Right cardiac atrium (tissue), 5 donors: ENCODE measurements around the gene SPANXD. TPM values are rescaled to one million over a fixed set of nuclear protein-coding genes. Genes with fewer than 3 reads are reported as not detected.

ENCODE experiments used
- ATAC-seq, 2 donors: fragments of 200-7000 bp; cut with Tn5 transposase; one replicate each; pipeline versions ENCODE4 v1.8.0 to v1.9.1; 2020; ENCODE audit warnings: moderate library complexity in 2 of 2, mild to moderate bottlenecking in 1 of 2
- DNase-seq, 3 donors: peaks; one replicate each; pipeline ENCODE4 v3.0.0-alpha.2; 2020
- H3K27ac ChIP-seq: one replicate; pipeline ENCODE4 v1.5.1; 2013; ENCODE audit warnings: mild to moderate bottlenecking, low read length, control low read depth, moderate library complexity
- H3K27me3 ChIP-seq: one replicate; pipeline ENCODE4 v1.6.1; 2013; ENCODE audit not compliant: control insufficient read depth, insufficient read depth
- H3K4me1 ChIP-seq: one replicate; pipeline ENCODE4 v1.6.1; 2013; ENCODE audit warnings: low read length; ENCODE audit not compliant: control insufficient read depth, insufficient read depth
- H3K4me3 ChIP-seq: one replicate; pipeline ENCODE4 v1.5.1; 2013; ENCODE audit warnings: low read length, control low read depth
- H3K9me3 ChIP-seq: one replicate; pipeline ENCODE4 v1.6.1; 2013; ENCODE audit warnings: low read length; ENCODE audit not compliant: control insufficient read depth
- WGBS: extraction: QIAGEN DNeasy Blood & Tissue Kit; methylation state at CpG from one replicate; pipeline ENCODE4 v1.1.7; 2013; 5-methylcytosine and 5-hydroxymethylcytosine counted together
- intact Hi-C, 4 donors: fragments of 100-400 bp; cut with DNase I; formaldehyde crosslinking; loops; one replicate each; pipeline versions ENCODE4 v1.11.0 to v1.14.0; 2022 to 2023
- polyA plus RNA-seq: library from polyadenylated mRNA; stranded (reverse); fragments of 200-250 nt; gene quantifications from one replicate; pipeline ENCODE4 v1.2.3, GENCODE V29; 2013
- total RNA-seq, 4 donors: library from RNA; stranded (reverse); fragmentation: NEBNext Ultra II Directional; extraction: Animal tissue kit (Norgen Biotek cat#: 25700); gene quantifications; one replicate each; pipeline ENCODE4 v1.2.1, GENCODE V29; 2021
- donor health status: healthy with polysubstance abuse.
- donor health status: DM: no; HTN: yes; CAD: no.
- donor health status: DM: no; HTN: no; CAD: no.
- donor health status: DM: no; HTN: yes; CAD: no; lungs with severe emphysema.
- donor health status: DM: yes; HTN: yes; CAD: no.

Gene SPANXD
- total and polyA plus RNA-seq, 5 donors, result not detected

- DNase-seq (no peak), ATAC-seq (no peak)
- H3K4me1 ChIP-seq, result no peaks in the 10 kb centered on the region
- no peaks in the 10 kb centered on the region for H3K27me3 ChIP-seq
- intact Hi-C loops, result no loop called here
- no peak overlapping the region for H3K27ac ChIP-seq
- no peaks in the 10 kb centered on the region for H3K9me3 ChIP-seq
- 88% methylated on average over 5 of the region's 5 CpGs for WGBS
- H3K4me3 ChIP-seq, result no peak overlapping the region
Measured at GRCh38 chrX:141652286-141652685, 46.3 kb downstream of the SPANXD start.

Other genes with a start within 250 kb of the SPANXD start
- not detected for gene SPANXA1, start 114.0 kb downstream of the SPANXD start, total RNA-seq
- gene SPANXA1, start 114.0 kb downstream of the SPANXD start, polyA plus RNA-seq, result not detected
- gene SPANXA2, start 109.0 kb downstream of the SPANXD start, total RNA-seq, result not detected
- gene SPANXA2, start 109.0 kb downstream of the SPANXD start, polyA plus RNA-seq, result not detected
- not detected for gene MAGEC3, start 139.6 kb upstream of the SPANXD start, total RNA-seq
- gene MAGEC3, start 139.6 kb upstream of the SPANXD start, polyA plus RNA-seq, result not detected
- not detected for gene MAGEC1, start 205.2 kb upstream of the SPANXD start, total RNA-seq
- gene MAGEC1, start 205.2 kb upstream of the SPANXD start, polyA plus RNA-seq, result not detected